Choroid plexus epithelial cell (primary cell): ENCODE results near the gene RABEP1.

Experiments used
- DNase-seq: peaks from one replicate; pipeline ENCODE4 v3.0.0-alpha.2; 2010; ENCODE audit warnings: low read depth
- H3K4me3 ChIP-seq: 2 replicates; pipeline ENCODE4 v1.5.1; 2011; ENCODE audit warnings: low read depth, mild to moderate bottlenecking, control low read depth, low read length, moderate library complexity
- TF ChIP-seq, protein P1 (sequence below): conservative IDR thresholded peaks from 2 replicates; pipeline ENCODE4 v1.5.1; 2011; ENCODE audit warnings: low read depth, mild to moderate bottlenecking, control low read depth, inconsistent platforms, low read length, moderate library complexity

The RABEP1 gene

DNA sequence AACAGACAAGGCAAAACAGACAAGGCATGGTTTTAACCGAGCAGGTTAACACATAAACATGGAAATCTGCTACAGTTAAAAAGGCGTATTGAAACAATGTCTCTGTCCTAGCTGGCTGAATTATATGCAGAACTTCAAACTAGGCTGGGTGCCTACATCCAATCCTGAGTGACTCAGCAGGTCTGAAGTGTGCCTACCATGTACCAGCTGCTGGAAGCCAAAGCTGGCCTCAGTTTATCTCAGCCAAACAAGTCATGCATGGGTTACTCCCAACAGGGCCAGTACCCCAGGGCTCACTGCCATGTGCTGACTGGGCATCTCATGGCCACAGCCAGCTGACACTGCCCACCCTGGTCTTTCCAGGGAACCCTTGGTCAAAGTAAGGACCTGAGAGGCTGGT is 152.9 kb downstream of the RABEP1 start:
- TF ChIP-seq, protein P1, sequence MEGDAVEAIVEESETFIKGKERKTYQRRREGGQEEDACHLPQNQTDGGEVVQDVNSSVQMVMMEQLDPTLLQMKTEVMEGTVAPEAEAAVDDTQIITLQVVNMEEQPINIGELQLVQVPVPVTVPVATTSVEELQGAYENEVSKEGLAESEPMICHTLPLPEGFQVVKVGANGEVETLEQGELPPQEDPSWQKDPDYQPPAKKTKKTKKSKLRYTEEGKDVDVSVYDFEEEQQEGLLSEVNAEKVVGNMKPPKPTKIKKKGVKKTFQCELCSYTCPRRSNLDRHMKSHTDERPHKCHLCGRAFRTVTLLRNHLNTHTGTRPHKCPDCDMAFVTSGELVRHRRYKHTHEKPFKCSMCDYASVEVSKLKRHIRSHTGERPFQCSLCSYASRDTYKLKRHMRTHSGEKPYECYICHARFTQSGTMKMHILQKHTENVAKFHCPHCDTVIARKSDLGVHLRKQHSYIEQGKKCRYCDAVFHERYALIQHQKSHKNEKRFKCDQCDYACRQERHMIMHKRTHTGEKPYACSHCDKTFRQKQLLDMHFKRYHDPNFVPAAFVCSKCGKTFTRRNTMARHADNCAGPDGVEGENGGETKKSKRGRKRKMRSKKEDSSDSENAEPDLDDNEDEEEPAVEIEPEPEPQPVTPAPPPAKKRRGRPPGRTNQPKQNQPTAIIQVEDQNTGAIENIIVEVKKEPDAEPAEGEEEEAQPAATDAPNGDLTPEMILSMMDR, result no peak
- H3K4me3 ChIP-seq, result no peak overlapping the region
- DNase-seq, result no peak
